Endothelial cell of coronary artery (primary cell): ENCODE results near the gene WFDC11. TPM values are rescaled to one million over a fixed set of nuclear protein-coding genes. Genes with fewer than 3 reads are reported as not detected.

Experiments
- total RNA-seq: library from RNA; depleted of rRNA; stranded (reverse); fragments of >200 nt; gene quantifications from 2 replicates; pipeline ENCODE4 v1.2.3, GENCODE V29; 2014

The WFDC11 gene
- total RNA-seq, result not detected in 2 replicates

DNA sequence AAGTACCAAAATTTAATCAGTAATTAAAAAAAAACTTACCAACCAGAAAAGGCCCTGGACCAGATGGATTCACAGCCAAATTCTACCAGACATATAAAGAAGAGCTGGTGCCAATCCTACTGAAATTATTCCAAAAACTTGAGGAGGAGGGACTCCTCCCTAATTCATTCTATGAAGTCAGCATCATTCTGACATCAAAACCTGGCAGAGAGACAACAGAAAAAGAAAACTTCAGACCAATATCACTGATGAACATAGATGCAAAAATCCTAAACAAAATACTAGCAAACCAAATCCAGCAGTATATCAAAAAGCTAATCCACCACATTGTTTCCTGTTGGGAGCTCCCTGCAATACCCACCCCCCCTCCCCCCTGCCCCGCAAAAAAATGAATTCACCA, at the start of gene WFDC11:
Gene WFDC11 (minus strand): TSS at position 101 of the 400 bp plus-strand sequence. CDS start 19,639 bp downstream, outside the sequence.

DNA sequence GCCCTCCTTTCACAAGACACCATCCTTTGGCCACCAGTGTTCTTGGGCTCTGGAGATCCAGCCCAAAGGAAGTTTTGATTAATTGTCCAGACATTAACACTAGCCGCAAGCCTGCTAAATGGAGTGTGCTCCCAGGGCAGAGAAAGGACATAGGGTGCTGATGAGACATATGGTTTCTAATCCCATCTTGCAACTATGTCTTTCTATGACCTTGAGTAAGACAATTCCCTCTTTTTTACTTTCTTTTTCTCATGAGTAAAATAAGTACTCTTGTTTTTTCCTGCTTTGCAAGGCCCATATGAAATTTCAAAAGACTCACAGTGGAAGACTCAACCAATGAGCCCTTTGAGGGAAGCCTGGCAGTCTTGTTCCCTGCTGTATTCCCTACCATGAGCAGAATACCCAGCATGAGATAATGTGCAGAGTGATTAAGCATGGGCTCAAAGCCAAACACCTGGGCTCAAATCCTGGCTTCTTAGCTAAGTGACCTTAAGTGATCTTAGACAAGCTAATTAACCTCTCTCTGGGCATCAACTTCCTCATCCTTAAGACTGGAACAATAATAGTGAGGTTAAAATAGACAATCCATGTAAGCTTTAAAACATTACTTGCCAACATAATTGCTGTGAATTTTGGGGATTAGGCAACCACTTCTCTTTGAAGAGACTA, 35.1 kb upstream of the WFDC11 start, which contains the start of gene WFDC10B:
Gene WFDC10B (minus strand): TSS at position 51 of the 669 bp plus-strand sequence. CDS start 19,027 bp downstream, outside the sequence.

DNA sequence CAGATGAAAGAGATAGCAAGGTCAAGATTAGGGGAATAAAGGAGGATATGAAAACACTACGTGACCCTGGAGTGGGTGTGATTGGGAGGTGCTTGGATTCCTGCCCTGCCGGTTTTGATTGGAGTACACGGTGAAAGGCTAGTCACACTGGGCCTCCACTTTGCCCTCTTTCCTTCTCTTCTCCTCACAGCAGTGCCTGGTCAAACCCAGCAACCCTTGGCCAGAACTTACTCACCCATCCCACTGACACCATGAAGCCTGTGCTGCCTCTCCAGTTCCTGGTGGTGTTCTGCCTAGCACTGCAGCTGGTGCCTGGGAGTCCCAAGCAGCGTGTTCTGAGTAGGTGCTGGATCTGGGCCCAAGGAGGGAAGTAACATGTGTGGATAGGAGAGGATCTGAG, 31.8 kb upstream of the WFDC11 start, which contains the start of gene WFDC13:
Gene WFDC13 (plus strand): TSS at position 166 of the 400 bp plus-strand sequence. CDS start 86 bp downstream, at position 252.

DNA sequence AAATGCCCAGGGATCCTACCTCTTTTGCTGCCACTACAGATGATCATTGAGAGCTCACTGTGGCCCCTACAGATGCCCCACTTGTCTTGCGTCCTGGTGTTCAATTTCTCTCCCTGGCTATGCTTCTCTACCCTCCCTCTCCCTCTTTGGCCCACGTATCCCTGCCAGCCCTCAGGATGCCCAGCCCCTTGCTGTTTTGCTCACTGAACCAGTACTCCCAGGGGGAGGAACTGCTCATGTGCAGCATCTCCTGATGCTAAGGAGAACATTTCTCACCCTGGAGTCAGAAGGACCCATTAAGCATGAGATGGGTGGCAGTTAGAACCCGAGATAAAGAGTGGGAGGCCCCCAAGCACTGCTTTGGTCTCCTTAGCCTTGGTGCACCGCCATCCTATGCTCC, 38.9 kb downstream of the WFDC11 start, which contains the start of gene WFDC9:
Gene WFDC9 (minus strand): TSS at position 101 of the 400 bp plus-strand sequence. CDS start 21,103 bp downstream, outside the sequence.

DNA sequence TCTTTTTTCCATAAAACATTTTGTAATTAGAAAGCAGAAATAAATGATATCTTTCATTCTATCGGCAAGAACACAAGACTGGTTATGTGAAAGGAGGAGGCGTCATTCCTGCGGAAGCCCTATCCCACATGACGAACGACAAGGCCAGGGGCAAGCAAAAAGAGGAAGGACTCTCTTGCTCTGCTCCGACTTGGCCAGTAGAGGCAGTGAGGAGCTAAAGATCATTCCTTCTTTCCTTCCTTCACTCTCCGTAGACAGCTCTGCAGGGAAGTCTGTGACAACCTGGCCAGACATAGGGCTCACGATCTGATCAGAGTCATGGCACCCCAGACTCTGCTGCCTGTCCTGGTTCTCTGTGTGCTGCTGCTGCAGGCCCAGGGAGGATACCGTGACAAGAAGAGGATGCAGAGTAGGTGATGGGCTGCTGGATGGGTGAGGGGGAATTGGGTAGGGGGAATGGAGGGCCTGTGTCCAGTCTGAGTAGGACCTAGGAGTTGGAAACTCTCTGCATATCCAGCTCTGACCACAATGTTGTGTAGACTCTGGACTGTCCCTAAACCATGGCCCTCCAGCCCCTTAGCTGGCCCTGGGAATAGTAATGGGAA, 40.4 kb downstream of the WFDC11 start, which contains the start of gene WFDC10A:
Gene WFDC10A (plus strand): TSS at position 244 of the 605 bp plus-strand sequence. CDS start 75 bp downstream, at position 319.

Other genes with a start within 250 kb of the WFDC11 start
- gene WFDC2, start 200.5 kb downstream of the WFDC11 start, total RNA-seq, result not detected in 2 replicates
- gene SPINT3, start 154.6 kb downstream of the WFDC11 start, total RNA-seq, result not detected in 2 replicates
- gene WFDC6, start 130.8 kb downstream of the WFDC11 start, total RNA-seq, result not detected in 2 replicates
- gene EPPIN, start 122.8 kb downstream of the WFDC11 start, total RNA-seq, result not detected in 2 replicates
- not detected in 2 replicates for gene WFDC8, start 91.0 kb downstream of the WFDC11 start, total RNA-seq
- not detected in 2 replicates for gene WFDC10A, start 40.5 kb downstream of the WFDC11 start, total RNA-seq
- gene WFDC9, start 39.0 kb downstream of the WFDC11 start, total RNA-seq, result not detected in 2 replicates
- not detected in 2 replicates for gene WFDC13, start 31.8 kb upstream of the WFDC11 start, total RNA-seq
- not detected in 2 replicates for gene WFDC10B, start 34.8 kb upstream of the WFDC11 start, total RNA-seq
- not detected in 2 replicates for gene SPINT4, start 52.1 kb upstream of the WFDC11 start, total RNA-seq
- 0.28 TPM in 1 of 2 replicates, not detected in the other for gene WFDC3, start 121.6 kb upstream of the WFDC11 start, total RNA-seq
- gene DNTTIP1, start 121.7 kb upstream of the WFDC11 start, total RNA-seq, result 13.9 and 14.8 TPM in 2 replicates
- gene UBE2C, start 142.4 kb upstream of the WFDC11 start, total RNA-seq, result 9.7 and 23.3 TPM in 2 replicates
- not detected in 2 replicates for gene TNNC2, start 157.1 kb upstream of the WFDC11 start, total RNA-seq
- 13.6 and 19.0 TPM in 2 replicates for gene SNX21, start 163.6 kb upstream of the WFDC11 start, total RNA-seq
- gene ACOT8, start 187.2 kb upstream of the WFDC11 start, total RNA-seq, result 25.8 and 34.6 TPM in 2 replicates
- 5.8 and 7.4 TPM in 2 replicates for gene ZSWIM3, start 187.4 kb upstream of the WFDC11 start, total RNA-seq
- 3.6 TPM in 2 replicates for gene ZSWIM1, start 211.0 kb upstream of the WFDC11 start, total RNA-seq
- 0.63 and 0.75 TPM in 2 replicates for gene SPATA25, start 217.4 kb upstream of the WFDC11 start, total RNA-seq
- gene NEURL2, start 221.0 kb upstream of the WFDC11 start, total RNA-seq, result 2.0 and 2.2 TPM in 2 replicates
- gene CTSA, start 221.1 kb upstream of the WFDC11 start, total RNA-seq, result 34.3 and 49.5 TPM in 2 replicates
- 8.2 and 13.7 TPM in 2 replicates for gene PLTP, start 241.9 kb upstream of the WFDC11 start, total RNA-seq